Mesenchymal stem cell (in vitro differentiated cells and primary cell): ENCODE data around the gene AP4E1.
"Not testable (repeated sequence)": the region's sequence is repeated elsewhere in the genome, so short reads cannot be mapped to it uniquely, and the experiment has no call there.

Source experiments
- DNase-seq: peaks from one replicate; pipeline ENCODE4 v3.0.0-alpha.2; 2013
- H2AFZ ChIP-seq: one replicate; pipeline ENCODE4 v1.6.1; 2013; ENCODE audit warnings: low read depth, mild to moderate bottlenecking, control low read depth, inconsistent platforms, low read length, moderate library complexity
- H2AK5ac ChIP-seq: 2 replicates; pipeline ENCODE4 v1.6.1; 2013; ENCODE audit warnings: low read length, moderate library complexity, mild to moderate bottlenecking, inconsistent platforms; ENCODE audit not compliant: severe bottlenecking
- H2BK120ac ChIP-seq: one replicate; pipeline ENCODE4 v1.6.1; 2013; ENCODE audit warnings: low read depth, mild to moderate bottlenecking, inconsistent platforms, low read length, moderate library complexity
- H2BK12ac ChIP-seq, 2 experiments: one replicate each; pipeline ENCODE4 v1.6.1; 2013; ENCODE audit warnings: inconsistent platforms in 2 of 2, low read length in 2 of 2, mild to moderate bottlenecking in 2 of 2, moderate library complexity in 2 of 2, control low read depth in 1 of 2
- H2BK15ac ChIP-seq: one replicate; pipeline ENCODE4 v1.6.1; 2013; ENCODE audit warnings: mild to moderate bottlenecking, low read depth, inconsistent platforms; ENCODE audit not compliant: poor library complexity, severe bottlenecking
- H2BK5ac ChIP-seq: 2 replicates; pipeline ENCODE4 v1.6.1; 2013; ENCODE audit warnings: low read depth, mild to moderate bottlenecking, low read length, control low read depth, inconsistent platforms; ENCODE audit not compliant: poor library complexity, severe bottlenecking
- H3K14ac ChIP-seq, 2 experiments: one replicate each; pipeline ENCODE4 v1.6.1; 2013; ENCODE audit warnings: inconsistent platforms in 2 of 2, low read length in 2 of 2, control low read depth in 1 of 2, mild to moderate bottlenecking in 1 of 2, moderate library complexity in 1 of 2
- H3K18ac ChIP-seq, 2 experiments: one replicate each; pipeline ENCODE4 v1.6.1; 2013; ENCODE audit warnings: inconsistent platforms in 2 of 2, low read length in 2 of 2, control low read depth in 1 of 2, low read depth in 1 of 2, mild to moderate bottlenecking in 1 of 2
- H3K23ac ChIP-seq, 2 experiments: one replicate each; pipeline ENCODE4 v1.6.1; 2013; ENCODE audit warnings: inconsistent platforms in 2 of 2, low read length in 2 of 2, mild to moderate bottlenecking in 2 of 2, moderate library complexity in 2 of 2, control low read depth in 1 of 2
- H3K27ac ChIP-seq: 2 replicates; pipeline ENCODE4 v1.5.1; 2013; ENCODE audit warnings: mild to moderate bottlenecking, moderate library complexity, low read length, control low read depth, inconsistent platforms; ENCODE audit not compliant: poor library complexity, severe bottlenecking
- H3K27me3 ChIP-seq, 2 experiments: 2 replicates each; pipeline versions ENCODE4 v1.6.1 to v1.7.0; 2013; ENCODE audit warnings: low read length in 2 of 2, mild to moderate bottlenecking in 2 of 2, moderate library complexity in 2 of 2, control low read depth in 1 of 2, inconsistent platforms in 1 of 2; ENCODE audit not compliant: control insufficient read depth in 1 of 2, insufficient read depth in 1 of 2
- H3K36me3 ChIP-seq, 2 experiments: 2 replicates each; pipeline versions ENCODE4 v1.6.1 to v1.7.0; 2013; ENCODE audit warnings: low read length in 2 of 2, control low read depth in 1 of 2, inconsistent platforms in 1 of 2, low read depth in 1 of 2, mild to moderate bottlenecking in 1 of 2; ENCODE audit not compliant: insufficient read depth in 2 of 2, control insufficient read depth in 1 of 2
- H3K4ac ChIP-seq, 2 experiments: one replicate each; pipeline ENCODE4 v1.6.1; 2013; ENCODE audit warnings: inconsistent platforms in 2 of 2, low read length in 2 of 2, mild to moderate bottlenecking in 2 of 2, moderate library complexity in 2 of 2, control low read depth in 1 of 2, low read depth in 1 of 2
- H3K4me1 ChIP-seq: 2 replicates; pipeline ENCODE4 v1.6.1; 2013; ENCODE audit warnings: low read depth, low read length, control low read depth; ENCODE audit not compliant: control insufficient read depth, insufficient read depth
- H3K4me2 ChIP-seq: 2 replicates; pipeline ENCODE4 v1.6.1; 2013; ENCODE audit warnings: low read length, mild to moderate bottlenecking, inconsistent platforms; ENCODE audit not compliant: poor library complexity, severe bottlenecking
- H3K4me3 ChIP-seq, 2 experiments: 2 replicates each; pipeline versions ENCODE4 v1.5.1 to v1.7.0; 2013; ENCODE audit warnings: low read length in 2 of 2, mild to moderate bottlenecking in 2 of 2, control low read depth in 1 of 2, low read depth in 1 of 2; ENCODE audit not compliant: insufficient read depth in 1 of 2
- H3K79me1 ChIP-seq: replicated peaks from 2 replicates; pipeline ENCODE4 v1.6.1; 2013; ENCODE audit warnings: mild to moderate bottlenecking, control low read depth, low read length, inconsistent platforms; ENCODE audit not compliant: poor library complexity, severe bottlenecking
- H3K9ac ChIP-seq: 2 replicates; pipeline ENCODE4 v1.7.0; 2013; ENCODE audit warnings: mild to moderate bottlenecking, low read length, moderate library complexity
- H3K9me3 ChIP-seq: 2 replicates; pipeline ENCODE4 v1.7.0; 2013; ENCODE audit warnings: mild to moderate bottlenecking, low read length; ENCODE audit not compliant: control insufficient read depth
- H4K8ac ChIP-seq: one replicate; pipeline ENCODE4 v1.6.1; 2013; ENCODE audit warnings: inconsistent platforms, mild to moderate bottlenecking, low read length, moderate library complexity
- H4K91ac ChIP-seq: one replicate; pipeline ENCODE4 v1.6.1; 2013; ENCODE audit warnings: mild to moderate bottlenecking, low read length, inconsistent platforms
- WGBS: methylation state at CpG from one replicate; pipeline ENCODE4 v1.1.7; 2013; ENCODE audit warnings: mixed read lengths; 5-methylcytosine and 5-hydroxymethylcytosine counted together

Gene AP4E1

GRCh38 chr15:50907601-50908208 lies 778 bp upstream of the AP4E1 start:
- peak overlapping the region; percentile 7 for H4K91ac ChIP-seq
- H3K23ac ChIP-seq = no peak overlapping the region
- no peaks in the 10 kb centered on the region for H3K27me3 ChIP-seq
- H3K4me3 ChIP-seq = peak overlapping the region; percentile 96 to 97
- H2BK120ac ChIP-seq = peak overlapping the region; percentile 79
- H3K14ac ChIP-seq = no peak overlapping the region
- H3K36me3 ChIP-seq = peaks cover 0 to 8% of the 10 kb centered on the region in 2 experiments
- H3K9ac ChIP-seq = peak overlapping the region; percentile 98
- WGBS = 8% methylated on average over 23 of the region's 31 CpGs
- H2AFZ ChIP-seq = peak overlapping the region; percentile 99
- peak; percentile 61 for DNase-seq
- H3K18ac ChIP-seq = peak overlapping the region; percentile 91 to 94
- H3K4ac ChIP-seq = peak overlapping the region in 1 of 2 experiments; percentile 41
- H2BK15ac ChIP-seq = peak overlapping the region; percentile 69
- H3K27ac ChIP-seq = no peak overlapping the region
- H2BK5ac ChIP-seq = no peak overlapping the region
- H3K9me3 ChIP-seq = no peaks in the 10 kb centered on the region
- peak overlapping the region; percentile 85 for H4K8ac ChIP-seq
- peak overlapping the region; percentile 98 for H3K4me2 ChIP-seq
- peaks cover 10% of the 10 kb centered on the region for H3K4me1 ChIP-seq
- H3K79me1 ChIP-seq = peaks cover 9% of the 10 kb centered on the region
- H2BK12ac ChIP-seq = peak overlapping the region in 1 of 2 experiments; percentile 18
- no peak overlapping the region for H2AK5ac ChIP-seq

GRCh38 chr15:50909010-50909317 lies 481 bp downstream of the AP4E1 start:
- H3K4ac ChIP-seq = peak overlapping the region; percentile 78 to 91
- peak; percentile 72 for DNase-seq
- peak overlapping the region in 1 of 2 experiments; percentile 73 for H3K18ac ChIP-seq
- H2BK12ac ChIP-seq = no peak overlapping the region
- peak overlapping the region; percentile 98 for H3K9ac ChIP-seq
- H4K8ac ChIP-seq = peak overlapping the region; percentile 93
- peak overlapping the region; percentile 98 for H2AFZ ChIP-seq
- H3K23ac ChIP-seq = peak overlapping the region in 1 of 2 experiments; percentile 56
- peaks cover 0 to 20% of the 10 kb centered on the region in 2 experiments for H3K36me3 ChIP-seq
- peak overlapping the region; percentile 87 for H2BK5ac ChIP-seq
- H3K27ac ChIP-seq = peak overlapping the region; percentile 58
- H2BK15ac ChIP-seq = peak overlapping the region; percentile 73
- no peak overlapping the region for H4K91ac ChIP-seq
- H3K9me3 ChIP-seq = no peaks in the 10 kb centered on the region
- H2BK120ac ChIP-seq = peak overlapping the region; percentile 58
- peaks cover 12% of the 10 kb centered on the region for H3K79me1 ChIP-seq
- no peaks in the 10 kb centered on the region for H3K27me3 ChIP-seq
- 0% methylated on average over 9 of the region's 11 CpGs for WGBS
- H3K14ac ChIP-seq = peak overlapping the region in 1 of 2 experiments; percentile 72
- peaks cover 10% of the 10 kb centered on the region for H3K4me1 ChIP-seq
- H3K4me3 ChIP-seq = peak overlapping the region; percentile 96 to 97
- H3K4me2 ChIP-seq = peak overlapping the region; percentile 91
- no peak overlapping the region for H2AK5ac ChIP-seq

- 20% methylated on average over 3 of the region's 3 CpGs for WGBS
- H4K8ac ChIP-seq, H2BK12ac ChIP-seq, H2BK120ac ChIP-seq, H4K91ac ChIP-seq, H3K18ac ChIP-seq, H3K9me3 ChIP-seq, H2AK5ac ChIP-seq, H2BK15ac ChIP-seq, H3K4me2 ChIP-seq, H3K4ac ChIP-seq, H3K27me3 ChIP-seq, H2AFZ ChIP-seq, H3K23ac ChIP-seq, H3K14ac ChIP-seq: not testable (repeated sequence)
- Histone ChIP-seq H3K27ac (peak overlapping the region; percentile 88), H3K4me3 (peak overlapping the region in 1 of 2 experiments; percentile 96), H2BK5ac (peak overlapping the region; percentile 12), H3K4me1 (peaks cover 10% of the 10 kb centered on the region), H3K79me1 (peaks cover 14% of the 10 kb centered on the region), H3K36me3 (peaks cover 3 to 31% of the 10 kb centered on the region in 2 experiments), H3K9ac (peak overlapping the region; percentile 98)
- peak; percentile 84 for DNase-seq
Measured at GRCh38 chr15:50910426-50910795, 1.9 kb downstream of the AP4E1 start.

- 94% methylated on average over 2 of the region's 2 CpGs for WGBS
- peak; percentile 31 for DNase-seq
- H3K14ac ChIP-seq = no peak overlapping the region
- H2BK120ac ChIP-seq = no peak overlapping the region
- peaks cover 6 to 37% of the 10 kb centered on the region in 2 experiments for H3K36me3 ChIP-seq
- H2BK12ac ChIP-seq = no peak overlapping the region
- H3K4me3 ChIP-seq = peak overlapping the region in 1 of 2 experiments; percentile 96
- H3K4me1 ChIP-seq = peaks cover 10% of the 10 kb centered on the region
- no peak overlapping the region for H2AK5ac ChIP-seq
- H2BK15ac ChIP-seq = no peak overlapping the region
- H3K79me1 ChIP-seq = peaks cover 17% of the 10 kb centered on the region
- no peak overlapping the region for H3K4me2 ChIP-seq
- H3K9ac ChIP-seq = peak overlapping the region; percentile 98
- H3K4ac ChIP-seq = no peak overlapping the region
- H2AFZ ChIP-seq = no peak overlapping the region
- peak overlapping the region; percentile 12 for H2BK5ac ChIP-seq
- H3K9me3 ChIP-seq = no peaks in the 10 kb centered on the region
- no peak overlapping the region for H3K18ac ChIP-seq
- peak overlapping the region; percentile 88 for H3K27ac ChIP-seq
- H4K8ac ChIP-seq = no peak overlapping the region
- no peak overlapping the region for H3K23ac ChIP-seq
- H4K91ac ChIP-seq = no peak overlapping the region
- no peaks in the 10 kb centered on the region for H3K27me3 ChIP-seq
Measured at GRCh38 chr15:50911001-50911400, 2.5 kb downstream of the AP4E1 start.
